Measurements from ENCODE around the gene PRR20D.
"Not testable (repeated sequence)": the region's sequence is repeated elsewhere in the genome, so short reads cannot be mapped to it uniquely, and the experiment has no call there.

PRR20D gene

GRCh38 chr13:57166897-57167296, 6.5 kb downstream of the PRR20D start, which contains the start of gene PRR20E:
Gene PRR20E (plus strand): TSS chr13:57167197. CDS start chr13:57167584, 387 bp downstream.
- DNase-seq (ENCODE audit: low spot score); H3K27ac ChIP-seq; H3K4me3 ChIP-seq: not testable (repeated sequence)

DNA sequence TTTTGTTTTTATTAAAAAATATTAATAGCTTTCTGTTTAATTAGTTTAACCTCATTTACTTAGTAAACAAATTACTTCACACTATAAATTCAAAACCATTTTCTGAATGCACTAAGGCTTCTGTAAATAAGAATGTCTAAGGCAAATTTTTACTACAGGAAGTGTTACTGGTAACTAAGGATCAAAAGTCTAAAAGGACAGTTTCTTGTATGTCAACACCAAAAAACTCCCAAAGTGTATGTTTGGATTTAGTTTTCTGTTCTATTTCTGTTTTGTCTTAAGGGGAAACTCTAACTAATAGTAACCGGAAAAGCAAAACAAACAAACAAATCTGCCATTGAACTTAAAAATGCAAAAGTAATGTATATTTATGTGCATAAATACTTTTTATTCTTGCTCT, 31.2 kb downstream of the PRR20D start:
- no peak overlapping the region for H3K27ac ChIP-seq
- DNase-seq (ENCODE audit: low spot score) = no peak
- no peak for TF ChIP-seq CTCF (IDR thresholded peaks at IDR 0.05)
- H3K4me3 ChIP-seq = no peak overlapping the region

GRCh38 chr13:57212989-57213388, 52.6 kb downstream of the PRR20D start:
- DNase-seq (ENCODE audit: low spot score) = no peak
- no peak overlapping the region for H3K4me3 ChIP-seq
- no peak for TF ChIP-seq CTCF (IDR thresholded peaks at IDR 0.05)

More at GRCh38 chr13:57212989-57213388, 52.6 kb downstream of the PRR20D start:
- no peak overlapping the region for H3K27ac ChIP-seq

All from coronary artery (tissue), 2 donors.